Upper lobe of left lung (tissue), 4 donors: ENCODE measurements around the gene PDE6A.

Experiments used
- EP300 ChIP-seq, 4 donors: sonication (generic); formaldehyde crosslinking; IDR thresholded peaks; one replicate each; pipeline ENCODE4 v1.5.1; 2017; ENCODE audit warnings: antibody characterized with exemption in 4 of 4, control low read depth in 2 of 4
- POLR2A ChIP-seq, 4 donors: fragments of 450-650 bp; IDR thresholded peaks; one replicate each; pipeline ENCODE4 v1.5.1; 2016 to 2017; ENCODE audit warnings: antibody characterized with exemption in 4 of 4, mild to moderate bottlenecking in 2 of 4
- POLR2AphosphoS5 ChIP-seq, 2 donors: sonication (generic); formaldehyde crosslinking; IDR thresholded peaks; one replicate each; pipeline ENCODE4 v1.5.1; 2017; ENCODE audit warnings: antibody characterized with exemption in 2 of 2
- TF ChIP-seq, protein P1 (sequence below), 6 experiments: fragments of 450-650 bp in 4 of 6; fragments of 200-600 bp in 2 of 6; sonication (generic) in 2 of 6; IDR thresholded peaks; one replicate each; pipeline ENCODE4 v1.5.1; 2016 to 2019; ENCODE audit warnings: antibody characterized with exemption in 6 of 6

DNA sequence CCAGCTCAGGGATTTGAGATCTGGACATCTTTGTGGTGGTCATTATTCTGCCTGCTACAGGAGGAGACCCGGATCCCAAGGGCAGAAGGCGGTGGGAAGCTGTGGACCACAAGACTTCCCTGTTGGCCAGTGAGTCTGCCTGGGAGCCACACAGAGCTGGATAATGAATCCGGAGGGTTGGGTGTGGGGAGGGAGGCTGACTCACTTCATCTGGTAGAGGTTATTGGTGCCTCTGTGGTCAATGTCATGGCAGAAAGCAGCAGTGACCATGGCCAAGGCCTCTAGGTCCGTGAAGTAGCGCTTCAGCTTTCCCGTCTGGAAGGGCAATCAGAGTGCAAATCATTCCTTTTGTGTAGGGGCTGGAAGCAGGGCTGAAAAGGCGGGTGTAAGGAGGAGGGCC is 58.5 kb downstream of the PDE6A start:
- TF ChIP-seq POLR2AphosphoS5 (IDR thresholded peaks at IDR 0.05) (no peak), POLR2A (IDR thresholded peaks at IDR 0.05) (no peak), EP300 (IDR thresholded peaks at IDR 0.05) (no peak)
- TF ChIP-seq, protein P1, sequence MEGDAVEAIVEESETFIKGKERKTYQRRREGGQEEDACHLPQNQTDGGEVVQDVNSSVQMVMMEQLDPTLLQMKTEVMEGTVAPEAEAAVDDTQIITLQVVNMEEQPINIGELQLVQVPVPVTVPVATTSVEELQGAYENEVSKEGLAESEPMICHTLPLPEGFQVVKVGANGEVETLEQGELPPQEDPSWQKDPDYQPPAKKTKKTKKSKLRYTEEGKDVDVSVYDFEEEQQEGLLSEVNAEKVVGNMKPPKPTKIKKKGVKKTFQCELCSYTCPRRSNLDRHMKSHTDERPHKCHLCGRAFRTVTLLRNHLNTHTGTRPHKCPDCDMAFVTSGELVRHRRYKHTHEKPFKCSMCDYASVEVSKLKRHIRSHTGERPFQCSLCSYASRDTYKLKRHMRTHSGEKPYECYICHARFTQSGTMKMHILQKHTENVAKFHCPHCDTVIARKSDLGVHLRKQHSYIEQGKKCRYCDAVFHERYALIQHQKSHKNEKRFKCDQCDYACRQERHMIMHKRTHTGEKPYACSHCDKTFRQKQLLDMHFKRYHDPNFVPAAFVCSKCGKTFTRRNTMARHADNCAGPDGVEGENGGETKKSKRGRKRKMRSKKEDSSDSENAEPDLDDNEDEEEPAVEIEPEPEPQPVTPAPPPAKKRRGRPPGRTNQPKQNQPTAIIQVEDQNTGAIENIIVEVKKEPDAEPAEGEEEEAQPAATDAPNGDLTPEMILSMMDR (IDR thresholded peaks at IDR 0.05): no peak
